ENCODE results near the gene IPO4. TPM values are rescaled to one million over a fixed set of nuclear protein-coding genes. Genes with fewer than 3 reads are reported as not detected.
A peak's percentile ranks its signal among the peaks of the same experiment; 100 is the strongest.

Gene IPO4
- total and polyA plus RNA-seq, 4 donors = 13.6 to 32.9 (median 23.0) TPM

DNA sequence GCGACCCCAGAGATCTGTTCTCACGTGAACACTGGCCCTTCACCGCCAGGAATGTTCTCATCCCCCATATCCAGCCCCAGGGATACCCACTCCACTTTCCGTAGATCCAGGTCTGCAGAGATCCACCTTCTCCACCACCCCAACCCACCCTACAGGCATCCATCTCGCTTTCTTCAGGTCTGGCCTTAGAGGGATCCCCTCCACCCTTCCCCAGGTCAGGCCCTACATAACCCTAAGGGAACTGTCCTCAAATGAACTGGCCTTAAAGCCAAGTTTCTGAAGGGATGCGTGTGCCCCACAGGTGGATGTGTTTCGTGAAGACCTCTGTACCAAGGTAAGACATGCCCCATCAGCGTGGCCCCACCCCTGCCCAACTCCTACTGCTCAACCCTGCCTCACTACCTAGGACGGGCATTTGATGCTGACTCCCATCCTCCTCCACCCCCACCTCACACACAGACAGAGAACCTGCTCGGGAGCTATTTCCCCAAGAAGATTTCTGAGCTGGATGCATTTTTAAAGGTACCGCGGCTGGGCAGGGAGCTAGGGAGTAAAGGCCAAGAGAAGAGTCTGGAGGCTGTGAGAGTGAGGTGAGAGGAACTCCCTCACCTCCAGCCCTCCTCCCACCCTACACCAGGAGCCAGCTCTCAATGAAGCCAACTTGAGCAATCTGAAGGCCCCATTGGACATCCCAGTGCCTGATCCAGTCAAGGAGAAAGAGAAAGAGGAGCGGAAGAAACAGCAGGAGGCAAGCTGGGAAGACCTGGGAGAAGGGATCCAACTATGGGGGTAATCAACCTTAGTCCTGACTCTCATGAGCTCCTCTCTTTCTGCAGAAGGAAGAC is 51.7 kb downstream of the IPO4 start:
- peaks cover 4 to 53% (median 39%) of the 10 kb centered on the region in 4 donors for H3K4me1 ChIP-seq (ENCODE audit: control insufficient read depth in 4 of 4, insufficient read depth in 4 of 4, low read length in 3 of 4)
- no peak for DNase-seq (ENCODE audit: low spot score)
- H3K27me3 ChIP-seq (ENCODE audit: control insufficient read depth in 4 of 4, insufficient read depth in 4 of 4, low read length in 3 of 4) = no peaks in the 10 kb centered on the region
- H3K9me3 ChIP-seq (ENCODE audit: control insufficient read depth in 4 of 4, low read length in 3 of 4) = no peaks in the 10 kb centered on the region
- TF ChIP-seq RXRA (IDR thresholded peaks at IDR 0.05) (peak in 1 of 2 donors; percentile 47), YY1 (IDR thresholded peaks at IDR 0.05) (no peak)
- WGBS = 34% methylated on average over 13 of the region's 13 CpGs
- peak overlapping the region; percentile 81 to 89 (median 85) for H3K4me3 ChIP-seq (ENCODE audit: low read depth in 1 of 3, low read length in 3 of 3)
- peak overlapping the region; percentile 90 to 94 for H3K27ac ChIP-seq (ENCODE audit: low read depth in 1 of 2, low read length in 2 of 2)
- H3K9ac ChIP-seq (ENCODE audit: low read depth in 1 of 2, low read length in 2 of 2) = peak overlapping the region; percentile 56 to 79
- H3K36me3 ChIP-seq (ENCODE audit: control insufficient read depth in 4 of 4, insufficient read depth in 3 of 4, low read depth in 1 of 4, low read length in 3 of 4) = peaks cover 2 to 16% (median 13%) of the 10 kb centered on the region in 4 donors

DNA sequence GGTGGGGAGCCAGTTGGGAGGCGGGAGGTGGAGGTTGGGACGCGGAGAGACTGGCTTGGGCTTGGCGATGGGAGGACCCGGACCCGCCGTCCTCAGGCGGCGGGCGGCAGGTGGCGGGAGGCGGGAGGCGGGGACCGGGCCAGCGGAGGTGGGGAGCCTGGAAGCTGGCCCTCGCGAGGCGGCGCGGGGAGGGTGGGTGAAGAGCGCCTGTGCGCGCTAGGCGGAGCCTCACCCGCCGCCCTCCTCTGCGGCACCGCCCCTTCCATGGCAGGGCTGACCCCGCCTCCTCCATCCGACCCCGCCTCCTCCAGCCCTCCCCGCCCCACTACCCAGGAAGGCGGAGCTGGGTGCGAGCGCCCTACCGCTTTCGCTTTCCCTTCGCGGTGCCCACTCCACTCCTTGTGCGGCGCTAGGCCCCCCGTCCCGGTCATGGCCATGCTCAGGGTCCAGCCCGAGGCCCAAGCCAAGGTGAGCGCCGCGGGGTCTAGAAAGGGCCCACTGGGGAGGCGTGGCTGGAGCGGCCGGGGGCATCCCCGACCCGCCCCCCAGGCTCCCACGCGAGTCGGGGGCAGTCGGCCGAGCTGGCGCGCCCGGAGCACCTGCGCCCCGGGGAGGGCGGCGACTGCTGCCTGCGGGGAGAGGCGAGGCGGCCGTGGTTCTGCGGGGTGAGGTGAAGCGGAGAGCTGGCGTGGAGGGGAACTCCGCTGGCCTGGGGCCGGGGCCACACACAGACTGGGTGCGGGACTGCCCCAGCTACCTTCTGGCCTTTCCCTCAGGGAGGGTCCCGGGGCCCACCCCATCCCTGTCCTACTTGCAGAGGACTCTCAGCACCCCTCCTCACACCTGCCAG is 52.6 kb downstream of the IPO4 start, which contains the start of gene PSME1:
Gene PSME1, plus strand, starts transcription at position 361 of the 850 bp plus-strand sequence. Its CDS starts 69 bp downstream, at position 430.
- Histone ChIP-seq H3K4me1 (ENCODE audit: control insufficient read depth in 4 of 4, insufficient read depth in 4 of 4, low read length in 3 of 4) (peaks cover 7 to 56% (median 42%) of the 10 kb centered on the region in 4 donors), H3K4me3 (ENCODE audit: low read depth in 1 of 3, low read length in 3 of 3) (peak within 1 kb of the TSS; percentile 81 to 89 (median 85)), H3K36me3 (ENCODE audit: control insufficient read depth in 4 of 4, insufficient read depth in 3 of 4, low read depth in 1 of 4, low read length in 3 of 4) (peaks cover 2 to 16% (median 13%) of the 10 kb centered on the region in 4 donors), H3K27me3 (ENCODE audit: control insufficient read depth in 4 of 4, insufficient read depth in 4 of 4, low read length in 3 of 4) (no peaks in the 10 kb centered on the region), H3K27ac (ENCODE audit: low read depth in 1 of 2, low read length in 2 of 2) (peak within 1 kb of the TSS; percentile 90 to 94), H3K9me3 (ENCODE audit: control insufficient read depth in 4 of 4, low read length in 3 of 4) (no peaks in the 10 kb centered on the region), H3K9ac (ENCODE audit: low read depth in 1 of 2, low read length in 2 of 2) (peak within 1 kb of the TSS; percentile 59 to 79)
- peak; percentile 96 for DNase-seq (ENCODE audit: low spot score)
- WGBS = under 1% methylated on average over 75 of the region's 75 CpGs
- TF ChIP-seq, protein P1, sequence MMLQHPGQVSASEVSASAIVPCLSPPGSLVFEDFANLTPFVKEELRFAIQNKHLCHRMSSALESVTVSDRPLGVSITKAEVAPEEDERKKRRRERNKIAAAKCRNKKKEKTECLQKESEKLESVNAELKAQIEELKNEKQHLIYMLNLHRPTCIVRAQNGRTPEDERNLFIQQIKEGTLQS (IDR thresholded peaks at IDR 0.05) = no peak
- TF ChIP-seq, protein P2, sequence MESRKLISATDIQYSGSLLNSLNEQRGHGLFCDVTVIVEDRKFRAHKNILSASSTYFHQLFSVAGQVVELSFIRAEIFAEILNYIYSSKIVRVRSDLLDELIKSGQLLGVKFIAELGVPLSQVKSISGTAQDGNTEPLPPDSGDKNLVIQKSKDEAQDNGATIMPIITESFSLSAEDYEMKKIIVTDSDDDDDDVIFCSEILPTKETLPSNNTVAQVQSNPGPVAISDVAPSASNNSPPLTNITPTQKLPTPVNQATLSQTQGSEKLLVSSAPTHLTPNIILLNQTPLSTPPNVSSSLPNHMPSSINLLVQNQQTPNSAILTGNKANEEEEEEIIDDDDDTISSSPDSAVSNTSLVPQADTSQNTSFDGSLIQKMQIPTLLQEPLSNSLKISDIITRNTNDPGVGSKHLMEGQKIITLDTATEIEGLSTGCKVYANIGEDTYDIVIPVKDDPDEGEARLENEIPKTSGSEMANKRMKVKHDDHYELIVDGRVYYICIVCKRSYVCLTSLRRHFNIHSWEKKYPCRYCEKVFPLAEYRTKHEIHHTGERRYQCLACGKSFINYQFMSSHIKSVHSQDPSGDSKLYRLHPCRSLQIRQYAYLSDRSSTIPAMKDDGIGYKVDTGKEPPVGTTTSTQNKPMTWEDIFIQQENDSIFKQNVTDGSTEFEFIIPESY (IDR thresholded peaks at IDR 0.05) = no peak
- TF ChIP-seq RXRA (IDR thresholded peaks at IDR 0.05) (no peak), JUND (IDR thresholded peaks at IDR 0.05) (no peak), HNF4G (IDR thresholded peaks at IDR 0.05) (no peak), HNF4A (conservative IDR thresholded peaks at IDR 0.05) (peak in 1 of 2 donors; percentile 6), GABPA (IDR thresholded peaks at IDR 0.05 in 1 of 2, conservative IDR thresholded peaks at IDR 0.05 in 1 of 2) (no peak), EGR1 (IDR thresholded peaks at IDR 0.05; ENCODE audit: low read depth in 2 of 2) (no peak), SP1 (IDR thresholded peaks at IDR 0.05) (peak; percentile 60), TAF1 (conservative IDR thresholded peaks at IDR 0.05) (no peak), NR2F2 (IDR thresholded peaks at IDR 0.05) (no peak), FOXA2 (IDR thresholded peaks at IDR 0.05) (no peak), YY1 (IDR thresholded peaks at IDR 0.05) (peak; percentile 57), FOXA1 (IDR thresholded peaks at IDR 0.05) (no peak), RAD21 (IDR thresholded peaks at IDR 0.05) (peak in 1 of 2 donors; percentile 30)
- TF ChIP-seq, protein P3, sequence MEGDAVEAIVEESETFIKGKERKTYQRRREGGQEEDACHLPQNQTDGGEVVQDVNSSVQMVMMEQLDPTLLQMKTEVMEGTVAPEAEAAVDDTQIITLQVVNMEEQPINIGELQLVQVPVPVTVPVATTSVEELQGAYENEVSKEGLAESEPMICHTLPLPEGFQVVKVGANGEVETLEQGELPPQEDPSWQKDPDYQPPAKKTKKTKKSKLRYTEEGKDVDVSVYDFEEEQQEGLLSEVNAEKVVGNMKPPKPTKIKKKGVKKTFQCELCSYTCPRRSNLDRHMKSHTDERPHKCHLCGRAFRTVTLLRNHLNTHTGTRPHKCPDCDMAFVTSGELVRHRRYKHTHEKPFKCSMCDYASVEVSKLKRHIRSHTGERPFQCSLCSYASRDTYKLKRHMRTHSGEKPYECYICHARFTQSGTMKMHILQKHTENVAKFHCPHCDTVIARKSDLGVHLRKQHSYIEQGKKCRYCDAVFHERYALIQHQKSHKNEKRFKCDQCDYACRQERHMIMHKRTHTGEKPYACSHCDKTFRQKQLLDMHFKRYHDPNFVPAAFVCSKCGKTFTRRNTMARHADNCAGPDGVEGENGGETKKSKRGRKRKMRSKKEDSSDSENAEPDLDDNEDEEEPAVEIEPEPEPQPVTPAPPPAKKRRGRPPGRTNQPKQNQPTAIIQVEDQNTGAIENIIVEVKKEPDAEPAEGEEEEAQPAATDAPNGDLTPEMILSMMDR (IDR thresholded peaks at IDR 0.05; ENCODE audit: low read depth, low read length, missing input control) = no peak
- TF ChIP-seq, protein P4, sequence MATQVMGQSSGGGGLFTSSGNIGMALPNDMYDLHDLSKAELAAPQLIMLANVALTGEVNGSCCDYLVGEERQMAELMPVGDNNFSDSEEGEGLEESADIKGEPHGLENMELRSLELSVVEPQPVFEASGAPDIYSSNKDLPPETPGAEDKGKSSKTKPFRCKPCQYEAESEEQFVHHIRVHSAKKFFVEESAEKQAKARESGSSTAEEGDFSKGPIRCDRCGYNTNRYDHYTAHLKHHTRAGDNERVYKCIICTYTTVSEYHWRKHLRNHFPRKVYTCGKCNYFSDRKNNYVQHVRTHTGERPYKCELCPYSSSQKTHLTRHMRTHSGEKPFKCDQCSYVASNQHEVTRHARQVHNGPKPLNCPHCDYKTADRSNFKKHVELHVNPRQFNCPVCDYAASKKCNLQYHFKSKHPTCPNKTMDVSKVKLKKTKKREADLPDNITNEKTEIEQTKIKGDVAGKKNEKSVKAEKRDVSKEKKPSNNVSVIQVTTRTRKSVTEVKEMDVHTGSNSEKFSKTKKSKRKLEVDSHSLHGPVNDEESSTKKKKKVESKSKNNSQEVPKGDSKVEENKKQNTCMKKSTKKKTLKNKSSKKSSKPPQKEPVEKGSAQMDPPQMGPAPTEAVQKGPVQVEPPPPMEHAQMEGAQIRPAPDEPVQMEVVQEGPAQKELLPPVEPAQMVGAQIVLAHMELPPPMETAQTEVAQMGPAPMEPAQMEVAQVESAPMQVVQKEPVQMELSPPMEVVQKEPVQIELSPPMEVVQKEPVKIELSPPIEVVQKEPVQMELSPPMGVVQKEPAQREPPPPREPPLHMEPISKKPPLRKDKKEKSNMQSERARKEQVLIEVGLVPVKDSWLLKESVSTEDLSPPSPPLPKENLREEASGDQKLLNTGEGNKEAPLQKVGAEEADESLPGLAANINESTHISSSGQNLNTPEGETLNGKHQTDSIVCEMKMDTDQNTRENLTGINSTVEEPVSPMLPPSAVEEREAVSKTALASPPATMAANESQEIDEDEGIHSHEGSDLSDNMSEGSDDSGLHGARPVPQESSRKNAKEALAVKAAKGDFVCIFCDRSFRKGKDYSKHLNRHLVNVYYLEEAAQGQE (IDR thresholded peaks at IDR 0.05) = peak; percentile 20
- TF ChIP-seq, protein P5, sequence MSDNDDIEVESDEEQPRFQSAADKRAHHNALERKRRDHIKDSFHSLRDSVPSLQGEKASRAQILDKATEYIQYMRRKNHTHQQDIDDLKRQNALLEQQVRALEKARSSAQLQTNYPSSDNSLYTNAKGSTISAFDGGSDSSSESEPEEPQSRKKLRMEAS (IDR thresholded peaks at IDR 0.05) = no peak

All from liver (tissue), 9 donors.